Stomach (tissue), 4 donors: ENCODE measurements around the gene RECQL5.

Experiments used
- CTCF ChIP-seq, 7 experiments: fragments of 450-650 bp in 4 of 7; fragments of 200-600 bp in 3 of 7; sonication (generic) in 3 of 7; IDR thresholded peaks; one replicate each; pipeline ENCODE4 v1.5.1; 2016 to 2019; ENCODE audit warnings: antibody characterized with exemption in 7 of 7, control low read depth in 2 of 7, mild to moderate bottlenecking in 1 of 7
- POLR2A ChIP-seq, 4 donors: fragments of 450-650 bp; IDR thresholded peaks; one replicate each; pipeline ENCODE4 v1.6.1; 2016; ENCODE audit warnings: antibody characterized with exemption in 4 of 4, control low read depth in 2 of 4, mild to moderate bottlenecking in 1 of 4, moderate library complexity in 1 of 4
- POLR2AphosphoS5 ChIP-seq, 3 donors: sonication (generic); formaldehyde crosslinking; IDR thresholded peaks; one replicate each; pipeline ENCODE4 v1.6.1; 2016; ENCODE audit warnings: antibody characterized with exemption in 3 of 3

DNA sequence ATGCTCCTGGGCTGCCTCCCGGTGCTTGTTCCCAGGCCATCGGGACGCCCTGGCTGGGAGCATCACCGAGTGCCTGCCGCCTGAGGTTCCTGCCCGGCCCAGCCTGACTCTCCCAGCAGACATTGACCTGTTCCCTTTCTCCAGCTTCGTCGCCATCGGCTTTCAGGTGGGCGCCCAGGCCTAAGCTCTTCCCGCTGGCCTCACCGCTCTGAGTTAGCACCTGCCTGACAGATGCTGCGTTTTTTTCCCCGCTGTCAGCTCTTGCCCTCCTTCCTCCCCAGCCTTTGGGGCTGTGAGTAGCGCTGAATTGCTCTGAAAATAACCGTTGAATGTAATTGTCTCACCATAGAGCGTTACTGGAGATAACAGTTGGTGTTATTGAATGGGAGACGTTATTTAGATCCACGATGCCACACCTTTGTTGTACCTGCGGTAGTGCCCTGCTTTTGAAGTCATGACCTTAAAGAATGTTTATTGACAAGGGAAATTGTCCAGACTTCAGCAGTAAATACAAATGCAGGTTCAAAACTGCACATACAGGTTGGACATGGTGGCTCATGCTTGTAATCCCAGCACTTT lies 55.0 kb downstream of the RECQL5 start:
- TF ChIP-seq CTCF (IDR thresholded peaks at IDR 0.05) (no peak), POLR2A (IDR thresholded peaks at IDR 0.05) (no peak), POLR2AphosphoS5 (IDR thresholded peaks at IDR 0.05) (no peak)
